GM12878 (cell line): ENCODE data around the gene DNAJC4. TPM values are rescaled to one million over a fixed set of nuclear protein-coding genes. Genes with fewer than 3 reads are reported as not detected.

Experiments used
- ATAC-seq: fragments of 200-7000 bp; cut with Tn5 transposase; 3 replicates; pipeline ENCODE4 v1.9.1; 2020; ENCODE audit warnings: mild to moderate bottlenecking, moderate library complexity
- BruUV-seq: library from RNA; stranded (reverse); fragments of 400-500 nt; replicated peaks from 2 replicates; lab custom pipeline; 2021; lab: Mats Ljungman, UMichigan
- CTCF ChIA-PET: fragments of 300-600 bp; sonication (Branson Sonifier 250); formaldehyde crosslinking; extraction: SDS; loops from one replicate; lab custom pipeline; 2021; ENCODE audit warnings: inconsistent platforms; lab: Yijun Ruan, JAX
- POLR2A ChIA-PET: fragments of 350-600 bp; formaldehyde crosslinking; extraction: SDS; loops from one replicate; lab custom pipeline; 2021; ENCODE audit warnings: inconsistent platforms; lab: Charles Lee
- RAD21 ChIA-PET: fragments of 300-600 bp; sonication (Branson Sonifier 250); formaldehyde crosslinking; loops from one replicate; lab custom pipeline; 2023; ENCODE audit warnings: antibody characterized with exemption; ENCODE audit not compliant: unreplicated experiment; lab: Charles Lee
- SMC1A ChIA-PET: fragments of 300-600 bp; sonication (Branson Sonifier 250); formaldehyde crosslinking; loops from one replicate; lab custom pipeline; 2023; ENCODE audit not compliant: unreplicated experiment, uncharacterized antibody; lab: Charles Lee
- DNase-seq: peaks from one replicate; pipeline ENCODE4 v3.0.0-alpha.2; 2011; ENCODE audit warnings: low read depth, low spot score
- FAIRE-seq: peaks from 3 replicates; lab custom pipeline; 2011; peaks lifted over from hg19 to GRCh38; lab: Jason Lieb, UNC
- H2AFZ ChIP-seq: 2 replicates; pipeline ENCODE4 v1.6.0; 2011; ENCODE audit warnings: low read depth, low read length, control low read depth; ENCODE audit not compliant: control insufficient read depth
- H3K27ac ChIP-seq: 2 replicates; pipeline ENCODE4 v1.5.1; 2011; ENCODE audit warnings: control low read depth; ENCODE audit not compliant: control insufficient read depth, insufficient read depth
- H3K27me3 ChIP-seq, 2 experiments: replicated peaks in 1 of 2; 2 replicates each; pipeline versions ENCODE4 v1.6.0 to v1.6.1; 2011; ENCODE audit warnings: low read length in 1 of 2; ENCODE audit not compliant: control insufficient read depth in 2 of 2, insufficient read depth in 2 of 2
- H3K36me3 ChIP-seq, 2 experiments: 2 replicates each; pipeline ENCODE4 v1.5.1; 2011; ENCODE audit warnings: low read length in 1 of 2; ENCODE audit not compliant: control insufficient read depth in 2 of 2, insufficient read depth in 2 of 2
- H3K4me1 ChIP-seq: 2 replicates; pipeline ENCODE4 v1.6.1; 2011; ENCODE audit warnings: mild to moderate bottlenecking, low read length, moderate library complexity, mixed read lengths; ENCODE audit not compliant: control insufficient read depth, insufficient read depth
- H3K4me2 ChIP-seq: 2 replicates; pipeline ENCODE4 v1.6.0; 2011; ENCODE audit warnings: control low read depth; ENCODE audit not compliant: control insufficient read depth, insufficient read depth
- H3K4me3 ChIP-seq: fragments of 200-600 bp; sonication (generic); 2 replicates; pipeline ENCODE4 v1.5.1; 2016
- H3K79me2 ChIP-seq: 2 replicates; pipeline ENCODE4 v1.6.0; 2011; ENCODE audit warnings: low read length; ENCODE audit not compliant: control insufficient read depth, insufficient read depth
- H3K9ac ChIP-seq: 2 replicates; pipeline ENCODE4 v1.8.0; 2011; ENCODE audit warnings: low read length, control low read depth, mixed read lengths; ENCODE audit not compliant: control insufficient read depth, insufficient read depth
- H3K9me3 ChIP-seq: replicated peaks from 3 replicates; pipeline ENCODE4 v1.5.1; 2011; ENCODE audit warnings: mild to moderate bottlenecking, low read length; ENCODE audit not compliant: control insufficient read depth, insufficient read depth
- H4K20me1 ChIP-seq: 2 replicates; pipeline ENCODE4 v1.6.0; 2011; ENCODE audit not compliant: control insufficient read depth, insufficient read depth
- BCLAF1 ChIP-seq: fragments of 450-650 bp; IDR thresholded peaks from 2 replicates; pipeline ENCODE4 v1.6.1; 2017; ENCODE audit warnings: antibody characterized with exemption, mild to moderate bottlenecking, moderate library complexity
- E4F1 ChIP-seq: fragments of 450-650 bp; IDR thresholded peaks from 2 replicates; pipeline ENCODE4 v1.6.1; 2018; ENCODE audit warnings: borderline replicate concordance, mild to moderate bottlenecking; ENCODE audit not compliant: partially characterized antibody
- ETV6 ChIP-seq, 2 experiments: fragments of 450-650 bp in 1 of 2; IDR thresholded peaks in 1 of 2; conservative IDR thresholded peaks in 1 of 2; 2 replicates each; pipeline ENCODE4 v1.6.1; 2014; ENCODE audit warnings: antibody characterized with exemption in 1 of 2, borderline replicate concordance in 1 of 2, low read depth in 1 of 2, mild to moderate bottlenecking in 1 of 2, moderate library complexity in 1 of 2
- IRF5 ChIP-seq: fragments of 450-650 bp; IDR thresholded peaks from 2 replicates; pipeline ENCODE4 v1.6.1; 2017; ENCODE audit warnings: borderline replicate concordance
- KDM1A ChIP-seq: fragments of 200-600 bp; sonication (generic); IDR thresholded peaks from 2 replicates; pipeline ENCODE4 v1.6.1; 2016; ENCODE audit warnings: borderline replicate concordance
- KLF5 ChIP-seq: fragments of 450-650 bp; IDR thresholded peaks from 2 replicates; pipeline ENCODE4 v1.6.1; 2014; ENCODE audit warnings: mild to moderate bottlenecking; ENCODE audit not compliant: partially characterized antibody
- MEF2B ChIP-seq: fragments of 450-650 bp; IDR thresholded peaks from 2 replicates; pipeline ENCODE4 v1.6.1; 2018; ENCODE audit warnings: mild to moderate bottlenecking, moderate library complexity; ENCODE audit not compliant: partially characterized antibody, poor library complexity, severe bottlenecking
- PAX5 ChIP-seq: IDR thresholded peaks from 2 replicates; pipeline ENCODE4 v1.6.1; 2011; ENCODE audit warnings: low read depth, low read length, borderline replicate concordance
- RAD21 ChIP-seq: IDR thresholded peaks from 2 replicates; pipeline ENCODE4 v1.6.1; 2011; ENCODE audit warnings: mild to moderate bottlenecking, low read depth, low read length, moderate library complexity; ENCODE audit not compliant: insufficient read depth
- RELB ChIP-seq: fragments of 450-650 bp; IDR thresholded peaks from 2 replicates; pipeline ENCODE4 v1.6.1; 2017; ENCODE audit warnings: low read depth, mild to moderate bottlenecking, moderate library complexity
- TCF12 ChIP-seq: IDR thresholded peaks from 2 replicates; pipeline ENCODE4 v1.6.1; 2011; ENCODE audit warnings: low read depth, mild to moderate bottlenecking, low read length
- YY1 ChIP-seq: IDR thresholded peaks from 2 replicates; pipeline ENCODE4 v1.6.1; 2011; ENCODE audit warnings: low read depth, mild to moderate bottlenecking, low read length
- ZNF24 ChIP-seq: fragments of 450-650 bp; IDR thresholded peaks from 2 replicates; pipeline ENCODE4 v1.6.1; 2017; ENCODE audit warnings: antibody characterized with exemption, mild to moderate bottlenecking
- WGBS: methylation state at CpG from one replicate; pipeline ENCODE4 v1.1.6; 2016; ENCODE audit warnings: low lambda C conversion rate; ENCODE audit not compliant: insufficient replicate concordance, insufficient coverage; ENCODE audit errors: missing lambda C conversion rate; 5-methylcytosine and 5-hydroxymethylcytosine counted together
- in situ Hi-C: fragments of 300-500 bp; cut with MboI; formaldehyde crosslinking; loops from 9 replicates; pipeline ENCODE4 v1.14.3; 2018; ENCODE audit warnings: mixed read lengths
- intact Hi-C: fragments of 100-400 bp; cut with micrococcal nuclease; formaldehyde crosslinking; loops from one replicate; pipeline ENCODE4 v1.14.2; 2022; ENCODE audit not compliant: unreplicated experiment
- polyA plus RNA-seq, 11 experiments: library from polyadenylated mRNA; depleted of rRNA in 4 of 11; unstranded in 6 of 11; stranded (reverse) in 5 of 11; fragments of >200 nt; fragmentation: Nextera tagmentation in 4 of 11; fragmentation: Illumina TruSeq in 1 of 11; extraction: Ambion mirVana in 4 of 11; extraction: Trizol in 1 of 11; gene quantifications; 1 replicate in 1 of 11; 2 replicates in 10 of 11; pipeline versions ENCODE4 v1.2.1 to v1.2.3, GENCODE V29; 2011 to 2016; ENCODE audit warnings: inconsistent platforms in 2 of 11, missing spikeins in 2 of 11, low read depth in 1 of 11
- total RNA-seq, 4 experiments: library from RNA; depleted of rRNA in 3 of 4; stranded (reverse); fragments of >200 nt in 3 of 4; fragmentation: Illumina TruSeq in 1 of 4; extraction: Trizol in 1 of 4; gene quantifications; 2 replicates each; pipeline versions ENCODE4 v1.2.1 to v1.2.3, GENCODE V29; 2013 to 2021

Gene DNAJC4
- total and polyA plus RNA-seq, 10 of the 15 experiments (the other 5 are each of a cell fraction or from before 2014, with no cell fraction given), result 3.7 to 64.9 (median 30.1) TPM

GRCh38 chr11:64250415-64251015 is 20.2 kb downstream of the DNAJC4 start:
- FAIRE-seq (no peak), DNase-seq (no peak), ATAC-seq (peak; percentile 13)
- Histone ChIP-seq H3K4me2 (peak overlapping the region; percentile 89), H3K27ac (no peak overlapping the region), H4K20me1 (no peaks in the 10 kb centered on the region), H3K4me3 (peak overlapping the region; percentile 38; the same call in 1 of the 2 replicates), H3K9ac (no peak overlapping the region), H3K27me3 (no peaks in the 10 kb centered on the region), H2AFZ (peak overlapping the region; percentile 85; the same call in 1 of the 2 replicates), H3K79me2 (peaks cover 10% of the 10 kb centered on the region), H3K36me3 (no peaks in the 10 kb centered on the region; a peak in 1 of 4 replicates), H3K9me3 (no peaks in the 10 kb centered on the region), H3K4me1 (peaks cover 10% of the 10 kb centered on the region)
- in situ Hi-C loops (no loop called here), intact Hi-C loops (loop anchor here (2.0 kb wide), 2 partner anchors 18 to 50 kb away; partner anchors contain the start of gene CATSPERZ)
- 1% methylated on average over 9 of the region's 13 CpGs for WGBS
- BruUV-seq, result no TSS peak
- ChIA-PET RAD21 (interaction anchor here (1.4 to 3.1 kb wide), 3 partner anchors 9 to 50 kb away, joined by 5 to 30 read pairs (median 7); partner anchors contain the start of genes CATSPERZ, FERMT3 and FKBP2), SMC1A (interaction anchor here (0.7 to 1.2 kb wide), 3 partner anchors 19 to 50 kb away, joined by 3 to 5 read pairs (median 3); no protein-coding TSS in a partner anchor), CTCF (interaction anchor here (0.7 to 4.8 kb wide), 11 partner anchors 9 to 91 kb away, joined by 3 to 64 read pairs (median 6); partner anchors contain the start of genes CATSPERZ, FERMT3, FKBP2 and NUDT22), POLR2A (interaction anchor here (0.6 to 1.8 kb wide), 9 partner anchors 9 to 53 kb away, joined by 3 to 9 read pairs (median 4); partner anchors contain the start of genes FKBP2, NUDT22 and TRPT1)
- TF ChIP-seq KLF5 (no peak), BCLAF1 (no peak), RAD21 (no peak), TCF12 (no peak), PAX5 (no peak), RELB (no peak), ETV6 (conservative IDR thresholded peaks at IDR 0.05 in 1 of 2, IDR thresholded peaks at IDR 0.05 in 1 of 2; ENCODE audit: borderline replicate concordance in 1 of 2, low read depth in 1 of 2) (no peak), ZNF24 (no peak), IRF5 (no peak), MEF2B (no peak), YY1 (no peak), E4F1 (no peak), KDM1A (no peak)
